MM.1S (cell line): Measurements from ENCODE around the gene CDRT4.

Experiments
- DNase-seq: peaks from one replicate; pipeline ENCODE4 v3.0.0-alpha.2; 2015
- H2AFZ ChIP-seq: fragments of 300-600 bp; sonication (generic); 2 replicates; pipeline ENCODE4 v1.6.0; 2016; ENCODE audit warnings: antibody characterized with exemption, low read length
- H3F3A ChIP-seq: fragments of 300-600 bp; sonication (generic); 2 replicates; pipeline ENCODE4 v1.6.1; 2016; ENCODE audit warnings: mild to moderate bottlenecking, antibody characterized with exemption, low read length, moderate library complexity, mixed read lengths; ENCODE audit not compliant: insufficient read depth
- H3K27ac ChIP-seq: fragments of 300-600 bp; sonication (generic); 2 replicates; pipeline ENCODE4 v1.5.1; 2016; ENCODE audit warnings: mild to moderate bottlenecking, low read length
- H3K27me3 ChIP-seq: fragments of 300-600 bp; sonication (generic); replicated peaks from 2 replicates; pipeline ENCODE4 v1.6.0; 2016; ENCODE audit warnings: low read length; ENCODE audit not compliant: insufficient read depth
- H3K36me3 ChIP-seq: fragments of 300-600 bp; sonication (generic); replicated peaks from 2 replicates; pipeline ENCODE4 v1.6.1; 2016; ENCODE audit warnings: mild to moderate bottlenecking, low read length, mixed read lengths; ENCODE audit not compliant: insufficient read depth
- H3K4me1 ChIP-seq: fragments of 300-600 bp; sonication (generic); 2 replicates; pipeline ENCODE4 v1.6.1; 2016; ENCODE audit warnings: low read length, mixed read lengths
- H3K4me2 ChIP-seq: fragments of 300-600 bp; sonication (generic); 2 replicates; pipeline ENCODE4 v1.6.0; 2016; ENCODE audit warnings: low read depth, low read length
- H3K4me3 ChIP-seq: fragments of 300-600 bp; sonication (generic); 2 replicates; pipeline ENCODE4 v1.5.1; 2016; ENCODE audit warnings: low read length, mixed read lengths
- H3K79me2 ChIP-seq: fragments of 300-600 bp; sonication (generic); 2 replicates; pipeline ENCODE4 v1.6.1; 2016; ENCODE audit warnings: mixed run types, low read length, mixed read lengths
- H3K9ac ChIP-seq: fragments of 300-600 bp; sonication (generic); 2 replicates; pipeline ENCODE4 v1.6.1; 2016; ENCODE audit warnings: low read length, mixed read lengths
- H3K9me2 ChIP-seq: fragments of 300-600 bp; sonication (generic); replicated peaks from 2 replicates; pipeline ENCODE4 v1.6.1; 2016; ENCODE audit warnings: mild to moderate bottlenecking, low read length, mixed read lengths; ENCODE audit not compliant: insufficient read depth
- H3K9me3 ChIP-seq: fragments of 300-600 bp; sonication (generic); replicated peaks from 2 replicates; pipeline ENCODE4 v1.6.1; 2016; ENCODE audit warnings: mild to moderate bottlenecking, low read length, mixed read lengths; ENCODE audit not compliant: insufficient read depth
- H4K20me1 ChIP-seq: fragments of 300-600 bp; sonication (generic); 2 replicates; pipeline ENCODE4 v1.6.1; 2016; ENCODE audit warnings: mild to moderate bottlenecking, low read length, moderate library complexity, mixed read lengths; ENCODE audit not compliant: insufficient read depth
- CTCF ChIP-seq: fragments of 300-600 bp; sonication (generic); IDR thresholded peaks from 2 replicates; pipeline ENCODE4 v1.5.1; 2016; ENCODE audit warnings: antibody characterized with exemption, low read length, mixed read lengths
- EZH2 ChIP-seq: fragments of 300-600 bp; sonication (generic); optimal IDR thresholded peaks from 2 replicates; pipeline ENCODE3; 2017; ENCODE audit warnings: low read depth, mild to moderate bottlenecking, antibody characterized with exemption, low read length, mixed read lengths
- EZH2phosphoT487 ChIP-seq: fragments of 300-600 bp; sonication (generic); IDR thresholded peaks from 2 replicates; pipeline ENCODE4 v1.6.1; 2018; ENCODE audit warnings: antibody characterized with exemption, low read length

Gene CDRT4

GRCh38 chr17:15397620-15398019, 69.8 kb downstream of the CDRT4 start:
- Histone ChIP-seq H3K27ac (no peak overlapping the region), H3K79me2 (no peaks in the 10 kb centered on the region), H3K9me2 (no peaks in the 10 kb centered on the region), H3K9ac (no peak overlapping the region), H3K9me3 (no peaks in the 10 kb centered on the region), H3K4me1 (no peaks in the 10 kb centered on the region), H3F3A (no peaks in the 10 kb centered on the region), H3K4me2 (no peak overlapping the region), H3K36me3 (no peaks in the 10 kb centered on the region), H3K4me3 (no peak overlapping the region), H3K27me3 (no peaks in the 10 kb centered on the region), H4K20me1 (no peaks in the 10 kb centered on the region), H2AFZ (no peak overlapping the region)
- no peak for TF ChIP-seq EZH2
- TF ChIP-seq EZH2phosphoT487 = no peak
- TF ChIP-seq CTCF = no peak
- DNase-seq = no peak

- Histone ChIP-seq H3K27me3 (no peaks in the 10 kb centered on the region), H3K9me3 (no peaks in the 10 kb centered on the region), H3F3A (no peaks in the 10 kb centered on the region), H4K20me1 (no peaks in the 10 kb centered on the region), H3K9me2 (no peaks in the 10 kb centered on the region), H3K4me1 (no peaks in the 10 kb centered on the region), H3K36me3 (no peaks in the 10 kb centered on the region), H3K9ac (no peak overlapping the region), H3K27ac (no peak overlapping the region), H3K79me2 (no peaks in the 10 kb centered on the region), H3K4me3 (no peak overlapping the region), H2AFZ (no peak overlapping the region), H3K4me2 (no peak overlapping the region)
- TF ChIP-seq EZH2 (no peak), EZH2phosphoT487 (no peak), CTCF (no peak)
- no peak for DNase-seq
These were observed 72.3 kb downstream of the CDRT4 start for GRCh38 chr17:15395091-15395490.

GRCh38 chr17:15393414-15393813, 74.0 kb downstream of the CDRT4 start:
- H3K27me3 ChIP-seq = no peaks in the 10 kb centered on the region
- H3K9me3 ChIP-seq = no peaks in the 10 kb centered on the region
- H3K27ac ChIP-seq = no peak overlapping the region
- no peaks in the 10 kb centered on the region for H3F3A ChIP-seq
- H3K4me1 ChIP-seq = no peaks in the 10 kb centered on the region
- no peak overlapping the region for H3K4me2 ChIP-seq
- H3K9ac ChIP-seq = no peak overlapping the region
- H3K9me2 ChIP-seq = no peaks in the 10 kb centered on the region
- H4K20me1 ChIP-seq = no peaks in the 10 kb centered on the region
- DNase-seq = no peak
- H3K36me3 ChIP-seq = no peaks in the 10 kb centered on the region
- no peak overlapping the region for H2AFZ ChIP-seq
- TF ChIP-seq EZH2 (no peak), CTCF (no peak), EZH2phosphoT487 (no peak)
- H3K79me2 ChIP-seq = no peaks in the 10 kb centered on the region
- no peak overlapping the region for H3K4me3 ChIP-seq
